Pancreas (tissue), 10 donors: Measurements from ENCODE around the gene PTBP3. TPM values are rescaled to one million over a fixed set of nuclear protein-coding genes. Genes with fewer than 3 reads are reported as not detected.

Experiments
- ATAC-seq, 4 donors: fragments of 200-7000 bp; cut with Tn5 transposase; one replicate each; pipeline versions ENCODE4 v1.8.0 to v1.9.1; 2020; ENCODE audit warnings: mild to moderate bottlenecking in 4 of 4, moderate library complexity in 4 of 4
- DNase-seq, 6 donors: peaks; one replicate each; pipeline ENCODE4 v3.0.0-alpha.2; 2020
- FAIRE-seq: peaks from 2 replicates; lab custom pipeline; 2012; peaks lifted over from hg19 to GRCh38; lab: Jason Lieb, UNC
- H3K27ac ChIP-seq, 4 donors: fragments of 200-600 bp; sonication (generic); 1 replicate in 3 of 4; 2 replicates in 1 of 4; pipeline versions ENCODE4 v1.5.0 to v1.8.0; 2020
- H3K27me3 ChIP-seq, 4 donors: fragments of 200-600 bp; one replicate each; pipeline ENCODE4 v1.8.0; 2021
- H3K36me3 ChIP-seq, 3 donors: fragments of 200-600 bp; sonication (generic) in 1 of 3; one replicate each; pipeline versions ENCODE4 v1.5.0 to v1.8.0; 2020 to 2021
- H3K4me1 ChIP-seq, 3 donors: fragments of 200-600 bp; one replicate each; pipeline ENCODE4 v1.8.0; 2021
- H3K4me3 ChIP-seq, 4 donors: fragments of 200-600 bp; sonication (generic) in 2 of 4; one replicate each; pipeline versions ENCODE4 v1.5.0 to v1.8.0; 2020 to 2021
- H3K9me3 ChIP-seq, 4 donors: fragments of 200-600 bp; one replicate each; pipeline ENCODE4 v1.8.0; 2021
- WGBS, 2 donors: extraction: QIAGEN DNeasy Blood & Tissue Kit; methylation state at CpG; one replicate each; pipeline ENCODE4 v1.1.7; 2013; 5-methylcytosine and 5-hydroxymethylcytosine counted together
- intact Hi-C, 3 donors: fragments of 100-400 bp; cut with DNase I; formaldehyde crosslinking; loops; one replicate each; pipeline versions ENCODE4 v1.11.1 to v1.14.2; 2022
- polyA plus RNA-seq, 2 donors: library from polyadenylated mRNA; stranded (reverse); fragments of 200-250 nt; gene quantifications; one replicate each; pipeline ENCODE4 v1.2.3, GENCODE V29; 2013
- total RNA-seq, 6 donors: library from RNA; stranded (reverse); fragmentation: NEBNext Ultra II Directional in 4 of 6; extraction: Animal tissue kit (Norgen Biotek cat#: 25700) in 4 of 6; gene quantifications; one replicate each; pipeline versions ENCODE4 v1.2.1 to v1.2.4, GENCODE V29; 2021 to 2023
- TF ChIP-seq, protein P1 (sequence below), 4 donors: fragments of 200-600 bp; sonication (generic) in 3 of 4; IDR thresholded peaks; one replicate each; pipeline versions ENCODE4 v1.5.0 to v1.8.0; 2021; ENCODE audit warnings: antibody characterized with exemption in 4 of 4
- donor health status: healthy with polysubstance abuse.
- donor health status: DM: no; HTN: no; CAD: no; lungs with moderate emphysema.
- donor health status: DM: no; HTN: no; CAD: no.
- donor health status: control.
- donor health status: control.
- donor health status: Bipolar disorder and iron deficiency.
- donor health status: DM: yes; HTN: yes; CAD: no.
- donor health status: DM: no; HTN: no; CAD: no.
- donor health status: DM: no; HTN: no; CAD: no.
- donor health status: DM: yes; HTN: yes; CAD: no.

The PTBP3 gene
- total and polyA plus RNA-seq, 8 donors, result 4.4 to 51.5 (median 28.3) TPM

DNA sequence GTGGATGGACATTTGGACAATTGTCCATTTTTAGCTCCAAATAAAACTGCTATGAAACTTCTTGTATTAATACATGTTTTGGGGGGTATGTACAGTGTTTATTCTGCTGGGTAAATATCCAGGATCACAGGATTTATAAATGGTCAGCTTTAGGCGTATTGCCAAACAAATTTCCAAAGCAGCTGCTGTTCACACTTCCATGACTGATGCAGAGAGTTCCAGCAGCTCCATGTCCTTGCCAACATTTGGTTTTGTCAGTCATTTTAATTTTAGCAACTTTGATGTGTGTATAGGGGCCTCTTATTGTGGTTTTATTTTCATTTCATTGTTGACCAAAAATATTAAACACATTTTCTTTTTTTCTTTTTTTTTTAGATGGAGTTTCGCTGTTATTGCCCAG, 148.5 kb downstream of the PTBP3 start:
- no peak overlapping the region for H3K27ac ChIP-seq
- no peaks in the 10 kb centered on the region for H3K4me1 ChIP-seq
- intact Hi-C loops, result no loop called here
- H3K27me3 ChIP-seq, result no peaks in the 10 kb centered on the region
- H3K4me3 ChIP-seq, result no peak overlapping the region
- ATAC-seq (no peak), FAIRE-seq (no peak), DNase-seq (no peak)
- H3K36me3 ChIP-seq, result no peaks in the 10 kb centered on the region
- TF ChIP-seq, protein P1, sequence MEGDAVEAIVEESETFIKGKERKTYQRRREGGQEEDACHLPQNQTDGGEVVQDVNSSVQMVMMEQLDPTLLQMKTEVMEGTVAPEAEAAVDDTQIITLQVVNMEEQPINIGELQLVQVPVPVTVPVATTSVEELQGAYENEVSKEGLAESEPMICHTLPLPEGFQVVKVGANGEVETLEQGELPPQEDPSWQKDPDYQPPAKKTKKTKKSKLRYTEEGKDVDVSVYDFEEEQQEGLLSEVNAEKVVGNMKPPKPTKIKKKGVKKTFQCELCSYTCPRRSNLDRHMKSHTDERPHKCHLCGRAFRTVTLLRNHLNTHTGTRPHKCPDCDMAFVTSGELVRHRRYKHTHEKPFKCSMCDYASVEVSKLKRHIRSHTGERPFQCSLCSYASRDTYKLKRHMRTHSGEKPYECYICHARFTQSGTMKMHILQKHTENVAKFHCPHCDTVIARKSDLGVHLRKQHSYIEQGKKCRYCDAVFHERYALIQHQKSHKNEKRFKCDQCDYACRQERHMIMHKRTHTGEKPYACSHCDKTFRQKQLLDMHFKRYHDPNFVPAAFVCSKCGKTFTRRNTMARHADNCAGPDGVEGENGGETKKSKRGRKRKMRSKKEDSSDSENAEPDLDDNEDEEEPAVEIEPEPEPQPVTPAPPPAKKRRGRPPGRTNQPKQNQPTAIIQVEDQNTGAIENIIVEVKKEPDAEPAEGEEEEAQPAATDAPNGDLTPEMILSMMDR (IDR thresholded peaks at IDR 0.05), result no peak
- H3K9me3 ChIP-seq, result no peaks in the 10 kb centered on the region
- WGBS, 2 donors, result 77 to 80% methylated on average over 2 of the region's 2 CpGs

- FAIRE-seq (no peak), ATAC-seq (no peak)
- H3K36me3 ChIP-seq, result no peaks in the 10 kb centered on the region
These were observed 149.2 kb downstream of the PTBP3 start for GRCh38 chr9:112184221-112184620.

GRCh38 chr9:112180387-112180881, 153.0 kb downstream of the PTBP3 start:
- Histone ChIP-seq H3K27ac (no peak overlapping the region), H3K9me3 (no peaks in the 10 kb centered on the region), H3K4me3 (no peak overlapping the region), H3K4me1 (no peaks in the 10 kb centered on the region), H3K27me3 (no peaks in the 10 kb centered on the region), H3K36me3 (no peaks in the 10 kb centered on the region)
- ATAC-seq (peak in 2 of 4 donors; percentile 19 to 55), FAIRE-seq (no peak), DNase-seq (no peak)
- intact Hi-C loops, result no loop called here
- TF ChIP-seq, protein P1 (IDR thresholded peaks at IDR 0.05), result no peak
- WGBS, 2 donors, result 11 to 17% methylated on average over 3 of the region's 3 CpGs

More at GRCh38 chr9:112184221-112184620, 149.2 kb downstream of the PTBP3 start:
- intact Hi-C loops, result no loop called here
- Histone ChIP-seq H3K9me3 (no peaks in the 10 kb centered on the region), H3K27ac (no peak overlapping the region), H3K27me3 (no peaks in the 10 kb centered on the region), H3K4me1 (no peaks in the 10 kb centered on the region), H3K4me3 (no peak overlapping the region)
- TF ChIP-seq, protein P1 (IDR thresholded peaks at IDR 0.05), result no peak
- 70 to 79% methylated on average over 3 of the region's 3 CpGs for WGBS, 2 donors
- DNase-seq, result no peak

GRCh38 chr9:112179816-112180215, 153.6 kb downstream of the PTBP3 start:
- no peaks in the 10 kb centered on the region for H3K4me1 ChIP-seq
- TF ChIP-seq, protein P1 (IDR thresholded peaks at IDR 0.05), result no peak
- no peak overlapping the region for H3K4me3 ChIP-seq
- no peak for DNase-seq
- H3K27ac ChIP-seq, result no peak overlapping the region
- no peaks in the 10 kb centered on the region for H3K27me3 ChIP-seq
- 77 to 89% methylated on average over 4 of the region's 4 CpGs for WGBS, 2 donors
- no peak for ATAC-seq
- FAIRE-seq, result no peak
- no peaks in the 10 kb centered on the region for H3K9me3 ChIP-seq
- no peaks in the 10 kb centered on the region for H3K36me3 ChIP-seq
- intact Hi-C loops, result no loop called here

GRCh38 chr9:112176524-112176923, 156.9 kb downstream of the PTBP3 start:
- Histone ChIP-seq H3K4me1 (peaks cover 0 to 6% (median 0%) of the 10 kb centered on the region in 3 donors), H3K9me3 (no peaks in the 10 kb centered on the region), H3K36me3 (no peaks in the 10 kb centered on the region), H3K27me3 (no peaks in the 10 kb centered on the region), H3K27ac (no peak overlapping the region), H3K4me3 (no peak overlapping the region)
- 75 to 80% methylated on average over 5 of the region's 5 CpGs for whole genome bisulfite sequencing, 2 donors
- intact Hi-C loops, result no loop called here
- FAIRE-seq, result no peak
- TF ChIP-seq, protein P1 (IDR thresholded peaks at IDR 0.05), result no peak
- ATAC-seq, result no peak
- DNase-seq, result no peak
